ENCODE measurements around the gene QSOX2.

Gene QSOX2

GRCh38 chr9:136261686-136262430, 16.2 kb upstream of the QSOX2 start:
- no peak for TF ChIP-seq CTCF (conservative IDR thresholded peaks at IDR 0.05; ENCODE audit: low read depth, low read length)
- Histone ChIP-seq H3K27me3 (ENCODE audit: insufficient read depth, low read depth) (peaks cover 96% of the 10 kb centered on the region), H3K4me1 (ENCODE audit: low read depth, poor library complexity, severe bottlenecking) (peaks cover 7% of the 10 kb centered on the region)

GRCh38 chr9:136260936-136261472, 15.4 kb upstream of the QSOX2 start:
- no peak for TF ChIP-seq CTCF (conservative IDR thresholded peaks at IDR 0.05; ENCODE audit: low read depth, low read length)
- H3K4me3 ChIP-seq (IDR thresholded peaks at IDR 0.05; ENCODE audit: insufficient read depth, low read depth, low read length), result no peak overlapping the region
- H3K4me2 ChIP-seq, result no peak overlapping the region
- no peaks in the 10 kb centered on the region for H3K36me3 ChIP-seq (ENCODE audit: insufficient read depth)
- H4K20me1 ChIP-seq (ENCODE audit: insufficient read depth), result no peaks in the 10 kb centered on the region
- H3K27ac ChIP-seq, result no peak overlapping the region
- peaks cover 96% of the 10 kb centered on the region for H3K27me3 ChIP-seq (ENCODE audit: insufficient read depth, low read depth)
- no peaks in the 10 kb centered on the region for H3K79me2 ChIP-seq (ENCODE audit: insufficient read depth, low read depth)
- H2AFZ ChIP-seq (ENCODE audit: low read depth), result no peak overlapping the region
- peaks cover 7% of the 10 kb centered on the region for H3K4me1 ChIP-seq (ENCODE audit: low read depth, poor library complexity, severe bottlenecking)
- no peak overlapping the region for H3K9ac ChIP-seq

More at GRCh38 chr9:136261686-136262430, 16.2 kb upstream of the QSOX2 start:
- no peak overlapping the region for H2AFZ ChIP-seq (ENCODE audit: low read depth)
- H4K20me1 ChIP-seq (ENCODE audit: insufficient read depth), result no peaks in the 10 kb centered on the region
- no peaks in the 10 kb centered on the region for H3K79me2 ChIP-seq (ENCODE audit: insufficient read depth, low read depth)
- no peak overlapping the region for H3K4me2 ChIP-seq
- H3K9ac ChIP-seq, result no peak overlapping the region
- no peak overlapping the region for H3K27ac ChIP-seq
- H3K36me3 ChIP-seq (ENCODE audit: insufficient read depth), result no peaks in the 10 kb centered on the region
- H3K4me3 ChIP-seq (IDR thresholded peaks at IDR 0.05; ENCODE audit: insufficient read depth, low read depth, low read length), result no peak overlapping the region

GRCh38 chr9:136260521-136260920, 14.9 kb upstream of the QSOX2 start:
- no peaks in the 10 kb centered on the region for H4K20me1 ChIP-seq (ENCODE audit: insufficient read depth)
- no peak overlapping the region for H3K27ac ChIP-seq
- H3K4me2 ChIP-seq, result no peak overlapping the region
- TF ChIP-seq CTCF (conservative IDR thresholded peaks at IDR 0.05; ENCODE audit: low read depth, low read length), result no peak
- peaks cover 7% of the 10 kb centered on the region for H3K4me1 ChIP-seq (ENCODE audit: low read depth, poor library complexity, severe bottlenecking)
- H3K9ac ChIP-seq, result no peak overlapping the region
- no peak overlapping the region for H3K4me3 ChIP-seq (IDR thresholded peaks at IDR 0.05; ENCODE audit: insufficient read depth, low read depth, low read length)
- H2AFZ ChIP-seq (ENCODE audit: low read depth), result no peak overlapping the region
- peaks cover 96% of the 10 kb centered on the region for H3K27me3 ChIP-seq (ENCODE audit: insufficient read depth, low read depth)
- no peaks in the 10 kb centered on the region for H3K36me3 ChIP-seq (ENCODE audit: insufficient read depth)
- no peaks in the 10 kb centered on the region for H3K79me2 ChIP-seq (ENCODE audit: insufficient read depth, low read depth)

GRCh38 chr9:136259836-136260235, 14.2 kb upstream of the QSOX2 start:
- H4K20me1 ChIP-seq (ENCODE audit: insufficient read depth), result no peaks in the 10 kb centered on the region
- H3K27ac ChIP-seq, result no peak overlapping the region
- H3K36me3 ChIP-seq (ENCODE audit: insufficient read depth), result no peaks in the 10 kb centered on the region
- H3K79me2 ChIP-seq (ENCODE audit: insufficient read depth, low read depth), result no peaks in the 10 kb centered on the region
- H3K4me2 ChIP-seq, result no peak overlapping the region
- no peak overlapping the region for H2AFZ ChIP-seq (ENCODE audit: low read depth)
- no peak overlapping the region for H3K9ac ChIP-seq
- H3K4me1 ChIP-seq (ENCODE audit: low read depth, poor library complexity, severe bottlenecking), result peaks cover 7% of the 10 kb centered on the region
- TF ChIP-seq CTCF (conservative IDR thresholded peaks at IDR 0.05; ENCODE audit: low read depth, low read length), result no peak
- peaks cover 96% of the 10 kb centered on the region for H3K27me3 ChIP-seq (ENCODE audit: insufficient read depth, low read depth)
- no peak overlapping the region for H3K4me3 ChIP-seq (IDR thresholded peaks at IDR 0.05; ENCODE audit: insufficient read depth, low read depth, low read length)
